Esophagus squamous epithelium (tissue), 5 donors: Measurements from ENCODE around the gene BUD23. TPM values are rescaled to one million over a fixed set of nuclear protein-coding genes. Genes with fewer than 3 reads are reported as not detected.
A peak's percentile ranks its signal among the peaks of the same experiment; 100 is the strongest.

ENCODE experiments used
- DNase-seq: peaks from one replicate; lab custom pipeline; 2025; lab: John Stamatoyannopoulos, UW
- H3K27ac ChIP-seq, 4 donors: fragments of 200-600 bp; sonication (generic); one replicate each; pipeline ENCODE4 v1.5.1; 2016 to 2019; ENCODE audit warnings: mild to moderate bottlenecking in 1 of 4
- H3K27me3 ChIP-seq, 4 donors: fragments of 200-600 bp; sonication (generic); 1 replicate in 3 of 4; 2 replicates in 1 of 4; pipeline versions ENCODE4 v1.5.1 to v1.6.0; 2017 to 2021; ENCODE audit warnings: antibody characterized with exemption in 1 of 4
- H3K36me3 ChIP-seq, 3 donors: fragments of 200-600 bp; sonication (generic); one replicate each; pipeline ENCODE4 v1.5.1; 2016 to 2019
- H3K4me1 ChIP-seq, 3 donors: fragments of 200-600 bp; sonication (generic); one replicate each; pipeline ENCODE4 v1.5.1; 2017 to 2019
- H3K4me3 ChIP-seq, 4 donors: fragments of 200-600 bp; sonication (generic); 1 replicate in 3 of 4; 2 replicates in 1 of 4; pipeline ENCODE4 v1.5.1; 2016 to 2019; ENCODE audit warnings: mild to moderate bottlenecking in 2 of 4, moderate library complexity in 1 of 4
- H3K9me3 ChIP-seq, 3 donors: fragments of 200-600 bp; sonication (generic); one replicate each; pipeline ENCODE4 v1.5.1; 2016 to 2019
- CTCF ChIP-seq, 6 experiments: fragments of 450-650 bp in 4 of 6; fragments of 200-600 bp in 2 of 6; sonication (generic) in 2 of 6; IDR thresholded peaks; one replicate each; pipeline ENCODE4 v1.5.1; 2016 to 2019; ENCODE audit warnings: antibody characterized with exemption in 6 of 6, mild to moderate bottlenecking in 4 of 6, moderate library complexity in 4 of 6
- POLR2A ChIP-seq, 4 donors: fragments of 450-650 bp; IDR thresholded peaks; one replicate each; pipeline ENCODE4 v1.6.1; 2017; ENCODE audit warnings: antibody characterized with exemption in 4 of 4, mild to moderate bottlenecking in 4 of 4, moderate library complexity in 3 of 4
- WGBS, 2 donors: methylation state at CpG; one replicate each; pipeline ENCODE4 v1.1.5; 2018; 5-methylcytosine and 5-hydroxymethylcytosine counted together
- intact Hi-C: fragments of 100-400 bp; cut with DNase I; formaldehyde crosslinking; loops from one replicate; pipeline ENCODE4 v1.15.0; 2022
- total RNA-seq, 4 donors: library from RNA; depleted of rRNA; stranded (reverse); fragments of >200 nt; gene quantifications; one replicate each; pipeline ENCODE4 v1.1.0, GENCODE V29; 2016
- donor health status: DM: yes; HTN: yes; CAD: no.

Gene BUD23
- total RNA-seq, 4 donors from 2014 or later, result 24.9 to 44.7 (median 42.6) TPM

GRCh38 chr7:73737491-73738219 is 54.3 kb downstream of the BUD23 start:
- H3K27ac ChIP-seq, result peak overlapping the region; percentile 92 to 94 (median 94)
- H3K36me3 ChIP-seq, result peaks cover 0 to 23% (median 7%) of the 10 kb centered on the region in 3 donors
- intact Hi-C loops, result loop anchor here (10.0 kb wide), 1 partner anchor 117 kb away; no protein-coding TSS in a partner anchor
- TF ChIP-seq POLR2A (IDR thresholded peaks at IDR 0.05) (no peak), CTCF (IDR thresholded peaks at IDR 0.05) (no peak)
- no peak for DNase-seq
- WGBS, 2 donors, result 68 to 74% methylated on average over 11 to 15 of the region's 17 CpGs
- H3K27me3 ChIP-seq, result no peaks in the 10 kb centered on the region
- no peaks in the 10 kb centered on the region for H3K9me3 ChIP-seq
- peak overlapping the region; percentile 72 to 86 (median 79) for H3K4me3 ChIP-seq
- peaks cover 8 to 59% (median 23%) of the 10 kb centered on the region in 3 donors for H3K4me1 ChIP-seq

- H3K4me3 ChIP-seq, result peak overlapping the region; percentile 72 to 86 (median 79)
- peaks cover 14 to 64% (median 28%) of the 10 kb centered on the region in 3 donors for H3K4me1 ChIP-seq
- no peaks in the 10 kb centered on the region for H3K9me3 ChIP-seq
- 0 to 1% methylated on average over 2 to 12 of the region's 24 CpGs for WGBS, 2 donors
- TF ChIP-seq CTCF (IDR thresholded peaks at IDR 0.05) (no peak), POLR2A (IDR thresholded peaks at IDR 0.05) (no peak)
- H3K36me3 ChIP-seq, result peaks cover 0 to 23% (median 7%) of the 10 kb centered on the region in 3 donors
- H3K27me3 ChIP-seq, result no peaks in the 10 kb centered on the region
- intact Hi-C loops, result loop anchor here (10.0 kb wide), 1 partner anchor 117 kb away; no protein-coding TSS in a partner anchor
- peak overlapping the region; percentile 92 to 94 (median 94) for H3K27ac ChIP-seq
- no peak for DNase-seq
Measured at GRCh38 chr7:73738220-73738611, 54.8 kb downstream of the BUD23 start.

- H3K9me3 ChIP-seq, result no peaks in the 10 kb centered on the region
- H3K36me3 ChIP-seq, result peaks cover 0 to 23% (median 7%) of the 10 kb centered on the region in 3 donors
- peak within 1 kb of the TSS; percentile 92 to 94 (median 94) for H3K27ac ChIP-seq
- H3K27me3 ChIP-seq, result no peaks in the 10 kb centered on the region
- intact Hi-C loops, result loop anchor here (10.0 kb wide), 1 partner anchor 116 kb away; no protein-coding TSS in a partner anchor
- 0 to 2% methylated on average over 8 to 9 of the region's 84 CpGs for WGBS, 2 donors
- peak; percentile 91 for DNase-seq
- peak within 1 kb of the TSS; percentile 72 to 86 (median 79) for H3K4me3 ChIP-seq
- TF ChIP-seq POLR2A (IDR thresholded peaks at IDR 0.05), result peak in 2 of 4 donors; percentile 26 to 91
- TF ChIP-seq CTCF (IDR thresholded peaks at IDR 0.05), result peak in 1 of 6 experiments; percentile 9
- H3K4me1 ChIP-seq, result peaks cover 16 to 70% (median 28%) of the 10 kb centered on the region in 3 donors
Measured at GRCh38 chr7:73738612-73739386, 55.4 kb downstream of the BUD23 start, which contains the start of gene ABHD11. Gene ABHD11 (minus strand): TSS chr7:73738802. CDS start chr7:73738770, 32 bp downstream.

GRCh38 chr7:73739387-73739767 is 56.0 kb downstream of the BUD23 start:
- intact Hi-C loops, result loop anchor here (10.0 kb wide), 1 partner anchor 115 kb away; no protein-coding TSS in a partner anchor

More at GRCh38 chr7:73739387-73739767, 56.0 kb downstream of the BUD23 start:
- Histone ChIP-seq H3K9me3 (no peaks in the 10 kb centered on the region), H3K36me3 (peaks cover 0 to 23% (median 7%) of the 10 kb centered on the region in 3 donors), H3K27ac (peak overlapping the region; percentile 92 to 94 (median 94)), H3K27me3 (no peaks in the 10 kb centered on the region), H3K4me3 (peak overlapping the region; percentile 72 to 86 (median 79)), H3K4me1 (peaks cover 22 to 76% (median 28%) of the 10 kb centered on the region in 3 donors)
- WGBS, 2 donors, result 42 to 51% methylated on average over 10 to 13 of the region's 13 CpGs
- DNase-seq, result no peak
- TF ChIP-seq CTCF (IDR thresholded peaks at IDR 0.05) (peak in 1 of 6 experiments; percentile 1), POLR2A (IDR thresholded peaks at IDR 0.05) (no peak)
